Liver (tissue), 9 donors: ENCODE results near the gene NKD1. TPM values are rescaled to one million over a fixed set of nuclear protein-coding genes. Genes with fewer than 3 reads are reported as not detected.

ENCODE experiments used
- DNase-seq: peaks from one replicate; pipeline ENCODE4 v3.0.0-alpha.2; 2017; ENCODE audit warnings: low spot score
- H3K27ac ChIP-seq, 2 donors: one replicate each; pipeline ENCODE4 v1.7.0; 2013; ENCODE audit warnings: inconsistent platforms in 2 of 2, low read length in 2 of 2, control low read depth in 1 of 2, low read depth in 1 of 2, mild to moderate bottlenecking in 1 of 2
- H3K27me3 ChIP-seq, 4 donors: one replicate each; pipeline versions ENCODE4 v1.6.1 to v1.7.0; 2013; ENCODE audit warnings: low read length in 3 of 4, inconsistent platforms in 1 of 4, mild to moderate bottlenecking in 1 of 4, moderate library complexity in 1 of 4; ENCODE audit not compliant: control insufficient read depth in 4 of 4, insufficient read depth in 4 of 4
- H3K36me3 ChIP-seq, 4 donors: one replicate each; pipeline versions ENCODE4 v1.6.1 to v1.7.0; 2013; ENCODE audit warnings: low read length in 3 of 4, mild to moderate bottlenecking in 3 of 4, low read depth in 1 of 4, moderate library complexity in 1 of 4; ENCODE audit not compliant: control insufficient read depth in 4 of 4, insufficient read depth in 3 of 4
- H3K4me1 ChIP-seq, 4 donors: one replicate each; pipeline versions ENCODE4 v1.6.1 to v1.7.0; 2013; ENCODE audit warnings: low read length in 3 of 4, mild to moderate bottlenecking in 3 of 4, moderate library complexity in 1 of 4; ENCODE audit not compliant: control insufficient read depth in 4 of 4, insufficient read depth in 4 of 4
- H3K4me3 ChIP-seq, 3 donors: one replicate each; pipeline versions ENCODE4 v1.6.1 to v1.7.0; 2013; ENCODE audit warnings: low read length in 3 of 3, control low read depth in 1 of 3, low read depth in 1 of 3, mild to moderate bottlenecking in 1 of 3
- H3K9ac ChIP-seq, 2 donors: one replicate each; pipeline ENCODE4 v1.7.0; 2013; ENCODE audit warnings: low read length in 2 of 2, mild to moderate bottlenecking in 2 of 2, moderate library complexity in 2 of 2, control low read depth in 1 of 2, low read depth in 1 of 2
- H3K9me3 ChIP-seq, 4 donors: one replicate each; pipeline versions ENCODE4 v1.6.1 to v1.7.0; 2013; ENCODE audit warnings: low read length in 3 of 4; ENCODE audit not compliant: control insufficient read depth in 4 of 4
- ATF3 ChIP-seq: IDR thresholded peaks from 2 replicates; pipeline ENCODE4 v1.6.1; 2016; ENCODE audit warnings: antibody characterized with exemption
- EGR1 ChIP-seq, 2 donors: IDR thresholded peaks; 2 replicates each; pipeline ENCODE4 v1.6.1; 2016 to 2018; ENCODE audit warnings: antibody characterized with exemption in 2 of 2, low read depth in 2 of 2
- FOXA1 ChIP-seq: IDR thresholded peaks from 2 replicates; pipeline ENCODE4 v1.6.1; 2016; ENCODE audit warnings: antibody characterized with exemption
- GABPA ChIP-seq, 2 donors: IDR thresholded peaks in 1 of 2; conservative IDR thresholded peaks in 1 of 2; 2 replicates each; pipeline ENCODE4 v1.6.1; 2016; ENCODE audit warnings: antibody characterized with exemption in 2 of 2, mild to moderate bottlenecking in 1 of 2, moderate library complexity in 1 of 2
- HNF4A ChIP-seq, 2 donors: conservative IDR thresholded peaks; 2 replicates each; pipeline ENCODE4 v1.6.1; 2016; ENCODE audit warnings: antibody characterized with exemption in 2 of 2, mild to moderate bottlenecking in 2 of 2
- HNF4G ChIP-seq: IDR thresholded peaks from 2 replicates; pipeline ENCODE4 v1.6.1; 2016; ENCODE audit warnings: antibody characterized with exemption
- MAX ChIP-seq: IDR thresholded peaks from 2 replicates; pipeline ENCODE4 v1.6.1; 2016; ENCODE audit warnings: antibody characterized with exemption
- NR2F2 ChIP-seq: IDR thresholded peaks from 2 replicates; pipeline ENCODE4 v1.6.1; 2016; ENCODE audit warnings: antibody characterized with exemption
- RAD21 ChIP-seq, 2 donors: IDR thresholded peaks; 2 replicates each; pipeline ENCODE4 v1.6.1; 2016; ENCODE audit warnings: antibody characterized with exemption in 2 of 2, mild to moderate bottlenecking in 2 of 2
- REST ChIP-seq: IDR thresholded peaks from 2 replicates; pipeline ENCODE4 v1.6.1; 2016; ENCODE audit warnings: antibody characterized with exemption, mild to moderate bottlenecking
- RXRA ChIP-seq, 2 donors: IDR thresholded peaks; 2 replicates each; pipeline ENCODE4 v1.6.1; 2017 to 2018; ENCODE audit warnings: antibody characterized with exemption in 2 of 2, mild to moderate bottlenecking in 1 of 2
- TAF1 ChIP-seq: conservative IDR thresholded peaks from 2 replicates; pipeline ENCODE4 v1.6.1; 2016; ENCODE audit warnings: antibody characterized with exemption, mild to moderate bottlenecking
- ZBTB33 ChIP-seq: IDR thresholded peaks from 2 replicates; pipeline ENCODE4 v1.6.1; 2016; ENCODE audit warnings: antibody characterized with exemption
- WGBS: extraction: QIAGEN DNeasy Blood & Tissue Kit; methylation state at CpG from one replicate; pipeline ENCODE4 v1.1.7; 2013; 5-methylcytosine and 5-hydroxymethylcytosine counted together
- polyA plus RNA-seq, 2 donors: library from polyadenylated mRNA; stranded (reverse) in 1 of 2; unstranded in 1 of 2; fragments of 200-250 nt in 1 of 2; fragments of >200 nt in 1 of 2; fragmentation: Nextera tagmentation in 1 of 2; extraction: Ambion mirVana in 1 of 2; gene quantifications; one replicate each; pipeline versions ENCODE4 v1.2.1 to v1.2.3, GENCODE V29; 2013 to 2015
- total RNA-seq, 2 donors: library from RNA; depleted of rRNA; stranded (reverse); fragments of >200 nt; gene quantifications; one replicate each; pipeline ENCODE4 v1.2.3, GENCODE V29; 2014
- donor health status: healthy.
- donor health status: healthy.
- donor health status: healthy.
- donor health status: healthy.
- donor health status: healthy.

NKD1 gene
- total and polyA plus RNA-seq, 4 donors, result 0.28 to 3.5 (median 0.85) TPM

GRCh38 chr16:50573947-50574744 is 25.9 kb downstream of the NKD1 start:
- no peak overlapping the region for H3K4me3 ChIP-seq
- no peak overlapping the region for H3K27ac ChIP-seq
- TF ChIP-seq NR2F2, result peak; percentile 9
- TF ChIP-seq FOXA1, result no peak
- H3K27me3 ChIP-seq, result no peaks in the 10 kb centered on the region
- no peaks in the 10 kb centered on the region for H3K36me3 ChIP-seq
- no peak for DNase-seq
- 86% methylated on average over 14 of the region's 14 CpGs for WGBS
- H3K4me1 ChIP-seq, result no peaks in the 10 kb centered on the region
- H3K9me3 ChIP-seq, result no peaks in the 10 kb centered on the region
- H3K9ac ChIP-seq, result no peak overlapping the region

- Histone ChIP-seq H3K9ac (no peak overlapping the region), H3K27ac (no peak overlapping the region), H3K27me3 (no peaks in the 10 kb centered on the region), H3K9me3 (no peaks in the 10 kb centered on the region), H3K4me3 (no peak overlapping the region), H3K36me3 (no peaks in the 10 kb centered on the region), H3K4me1 (no peaks in the 10 kb centered on the region)
- no peak for DNase-seq
- no peak for TF ChIP-seq TAF1
- TF ChIP-seq HNF4A (conservative IDR thresholded peaks at IDR 0.05), result no peak
- TF ChIP-seq NR2F2, result peak; percentile 7
Observed at GRCh38 chr16:50574745-50575136, 26.5 kb downstream of the NKD1 start.

- 95% methylated on average over 2 of the region's 2 CpGs for WGBS
- H3K9ac ChIP-seq, result no peak overlapping the region
- TF ChIP-seq HNF4A (conservative IDR thresholded peaks at IDR 0.05) (no peak), TAF1 (no peak), GABPA (IDR thresholded peaks at IDR 0.05 in 1 of 2, conservative IDR thresholded peaks at IDR 0.05 in 1 of 2) (no peak), RAD21 (IDR thresholded peaks at IDR 0.05) (no peak), HNF4G (no peak), MAX (no peak), ATF3 (no peak), REST (no peak), EGR1 (IDR thresholded peaks at IDR 0.05; ENCODE audit: low read depth in 2 of 2) (no peak), RXRA (IDR thresholded peaks at IDR 0.05) (no peak), ZBTB33 (no peak)
- no peaks in the 10 kb centered on the region for H3K27me3 ChIP-seq
- no peak for DNase-seq
- H3K4me3 ChIP-seq, result no peak overlapping the region
- no peak overlapping the region for H3K27ac ChIP-seq
- no peaks in the 10 kb centered on the region for H3K36me3 ChIP-seq
- H3K9me3 ChIP-seq, result no peaks in the 10 kb centered on the region
- H3K4me1 ChIP-seq, result no peaks in the 10 kb centered on the region
Observed at GRCh38 chr16:50575743-50576142, 27.5 kb downstream of the NKD1 start.
